ENCODE results near the gene LAMB4. TPM values are rescaled to one million over a fixed set of nuclear protein-coding genes. Genes with fewer than 3 reads are reported as not detected.

Gene LAMB4
- total and polyA plus RNA-seq, 2 of the 8 experiments (the other 6 are each of a cell fraction or from before 2014, with no cell fraction given), result not detected

GRCh38 chr7:108112683-108113082 is 17.5 kb downstream of the LAMB4 start (continued):
- no peak for TF ChIP-seq ZNF274 (IDR thresholded peaks at IDR 0.05; ENCODE audit: borderline replicate concordance, extremely low read depth, low read length)
- TF ChIP-seq JUN (IDR thresholded peaks at IDR 0.05; ENCODE audit: low read depth, low read length), result no peak

Data from H1 (cell line).